ENCODE results near the gene GRK4. TPM values are rescaled to one million over a fixed set of nuclear protein-coding genes. Genes with fewer than 3 reads are reported as not detected.

GRK4 gene
- total RNA-seq, 1 donor from 2014 or later, result 10.5 TPM

DNA sequence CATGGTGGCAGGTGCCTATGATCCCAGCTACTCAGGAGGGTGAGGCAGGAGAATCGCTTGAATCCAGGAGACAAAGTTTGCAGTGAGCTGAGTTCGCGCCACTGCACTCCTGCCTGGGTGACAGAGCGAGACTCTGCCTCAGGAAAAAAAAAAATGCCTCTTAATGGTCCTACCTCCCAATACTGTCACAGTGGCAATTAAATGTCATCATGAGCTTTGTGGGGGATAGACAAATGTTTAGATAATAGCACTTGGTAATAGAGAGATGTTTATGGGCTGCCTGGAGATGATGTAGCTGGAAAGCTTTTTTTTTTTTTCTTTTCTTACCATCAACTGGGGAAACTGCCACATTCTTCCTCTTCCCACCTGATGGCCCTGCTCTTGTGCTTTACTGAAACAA is 33.0 kb downstream of the GRK4 start:
- H3K4me1 Mint-ChIP-seq (ENCODE audit: unreplicated experiment), result no peaks in the 10 kb centered on the region
- peaks cover 3% of the 10 kb centered on the region for H3K36me3 Mint-ChIP-seq (ENCODE audit: unreplicated experiment)
- H3K27ac Mint-ChIP-seq (ENCODE audit: unreplicated experiment), result no peak overlapping the region
- peaks cover 14% of the 10 kb centered on the region for H3K27me3 Mint-ChIP-seq (ENCODE audit: unreplicated experiment)
- TF ChIP-seq, protein P1, sequence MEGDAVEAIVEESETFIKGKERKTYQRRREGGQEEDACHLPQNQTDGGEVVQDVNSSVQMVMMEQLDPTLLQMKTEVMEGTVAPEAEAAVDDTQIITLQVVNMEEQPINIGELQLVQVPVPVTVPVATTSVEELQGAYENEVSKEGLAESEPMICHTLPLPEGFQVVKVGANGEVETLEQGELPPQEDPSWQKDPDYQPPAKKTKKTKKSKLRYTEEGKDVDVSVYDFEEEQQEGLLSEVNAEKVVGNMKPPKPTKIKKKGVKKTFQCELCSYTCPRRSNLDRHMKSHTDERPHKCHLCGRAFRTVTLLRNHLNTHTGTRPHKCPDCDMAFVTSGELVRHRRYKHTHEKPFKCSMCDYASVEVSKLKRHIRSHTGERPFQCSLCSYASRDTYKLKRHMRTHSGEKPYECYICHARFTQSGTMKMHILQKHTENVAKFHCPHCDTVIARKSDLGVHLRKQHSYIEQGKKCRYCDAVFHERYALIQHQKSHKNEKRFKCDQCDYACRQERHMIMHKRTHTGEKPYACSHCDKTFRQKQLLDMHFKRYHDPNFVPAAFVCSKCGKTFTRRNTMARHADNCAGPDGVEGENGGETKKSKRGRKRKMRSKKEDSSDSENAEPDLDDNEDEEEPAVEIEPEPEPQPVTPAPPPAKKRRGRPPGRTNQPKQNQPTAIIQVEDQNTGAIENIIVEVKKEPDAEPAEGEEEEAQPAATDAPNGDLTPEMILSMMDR (IDR thresholded peaks at IDR 0.05), result no peak
- H3K9me3 Mint-ChIP-seq (ENCODE audit: unreplicated experiment), result no peaks in the 10 kb centered on the region
- no peak overlapping the region for H3K4me3 Mint-ChIP-seq (ENCODE audit: unreplicated experiment)
- no peak for DNase-seq (ENCODE audit: extremely low spot score, unreplicated experiment)

DNA sequence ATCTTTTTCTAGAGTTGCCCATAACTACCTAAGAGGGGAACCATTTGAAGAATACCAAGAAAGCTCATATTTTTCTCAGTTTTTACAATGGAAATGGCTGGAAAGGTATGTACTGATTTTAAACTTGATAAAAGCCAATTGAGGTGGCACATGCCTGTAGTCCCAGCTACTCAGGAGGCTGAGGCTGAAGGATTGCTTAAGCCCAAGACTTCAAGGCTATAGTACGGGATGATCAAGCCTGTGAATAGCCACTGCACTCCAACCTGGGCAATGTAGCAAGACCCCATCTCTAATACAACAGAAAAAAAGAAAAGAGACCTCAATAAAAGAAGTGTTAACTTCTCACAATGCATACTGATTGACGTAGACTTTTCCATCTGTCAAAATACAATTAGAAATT is 44.4 kb downstream of the GRK4 start:
- Mint-ChIP-seq H3K27ac (ENCODE audit: unreplicated experiment) (no peak overlapping the region), H3K36me3 (ENCODE audit: unreplicated experiment) (no peaks in the 10 kb centered on the region), H3K27me3 (ENCODE audit: unreplicated experiment) (no peaks in the 10 kb centered on the region), H3K9me3 (ENCODE audit: unreplicated experiment) (no peaks in the 10 kb centered on the region), H3K4me3 (ENCODE audit: unreplicated experiment) (no peak overlapping the region), H3K4me1 (ENCODE audit: unreplicated experiment) (peaks cover 7% of the 10 kb centered on the region)
- DNase-seq (ENCODE audit: extremely low spot score, unreplicated experiment), result no peak
- TF ChIP-seq, protein P1 (IDR thresholded peaks at IDR 0.05), result no peak

DNA sequence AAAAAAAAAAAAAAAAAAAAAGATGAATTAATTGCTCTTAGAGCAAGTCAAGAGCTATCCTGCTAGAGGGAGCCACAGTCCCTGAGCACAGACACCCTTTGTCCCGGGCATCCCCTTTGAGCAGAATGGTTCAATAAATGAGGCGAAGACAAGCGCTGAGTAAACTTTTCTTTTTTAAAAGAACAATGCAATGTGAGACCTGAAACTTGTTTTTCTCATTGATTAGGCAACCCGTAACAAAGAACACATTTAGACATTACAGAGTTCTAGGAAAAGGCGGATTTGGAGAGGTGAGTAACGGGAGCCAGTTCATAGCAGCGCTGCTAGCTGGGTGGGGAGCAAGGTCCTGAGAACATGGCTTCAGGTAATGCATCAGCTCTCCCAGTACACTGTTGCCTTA is 46.1 kb downstream of the GRK4 start:
- Mint-ChIP-seq H3K4me3 (ENCODE audit: unreplicated experiment) (no peak overlapping the region), H3K9me3 (ENCODE audit: unreplicated experiment) (no peaks in the 10 kb centered on the region), H3K27ac (ENCODE audit: unreplicated experiment) (no peak overlapping the region), H3K27me3 (ENCODE audit: unreplicated experiment) (no peaks in the 10 kb centered on the region), H3K4me1 (ENCODE audit: unreplicated experiment) (peaks cover 7% of the 10 kb centered on the region), H3K36me3 (ENCODE audit: unreplicated experiment) (no peaks in the 10 kb centered on the region)
- DNase-seq (ENCODE audit: extremely low spot score, unreplicated experiment), result no peak
- TF ChIP-seq, protein P1 (IDR thresholded peaks at IDR 0.05), result no peak

DNA sequence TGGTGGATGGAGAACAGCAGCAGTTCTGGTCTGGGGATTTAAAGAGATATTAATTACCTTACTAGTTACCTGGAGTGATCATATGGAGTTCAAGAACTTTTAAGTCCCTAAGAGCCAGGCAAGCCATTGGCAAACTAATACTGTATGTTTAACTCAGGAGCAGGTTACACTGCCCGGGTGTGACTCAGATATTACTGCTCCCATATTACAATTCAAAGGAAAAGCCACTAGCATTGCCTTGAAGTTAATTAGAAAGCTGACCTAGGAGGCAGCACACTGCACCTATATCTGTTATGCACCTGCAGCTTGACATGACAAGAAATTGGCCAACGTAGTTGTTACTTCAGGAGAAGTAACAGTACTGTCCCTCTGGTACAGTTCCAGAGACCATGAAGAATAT is 47.2 kb downstream of the GRK4 start:
- H3K27me3 Mint-ChIP-seq (ENCODE audit: unreplicated experiment), result no peaks in the 10 kb centered on the region
- H3K4me3 Mint-ChIP-seq (ENCODE audit: unreplicated experiment), result no peak overlapping the region
- H3K27ac Mint-ChIP-seq (ENCODE audit: unreplicated experiment), result no peak overlapping the region

DNA sequence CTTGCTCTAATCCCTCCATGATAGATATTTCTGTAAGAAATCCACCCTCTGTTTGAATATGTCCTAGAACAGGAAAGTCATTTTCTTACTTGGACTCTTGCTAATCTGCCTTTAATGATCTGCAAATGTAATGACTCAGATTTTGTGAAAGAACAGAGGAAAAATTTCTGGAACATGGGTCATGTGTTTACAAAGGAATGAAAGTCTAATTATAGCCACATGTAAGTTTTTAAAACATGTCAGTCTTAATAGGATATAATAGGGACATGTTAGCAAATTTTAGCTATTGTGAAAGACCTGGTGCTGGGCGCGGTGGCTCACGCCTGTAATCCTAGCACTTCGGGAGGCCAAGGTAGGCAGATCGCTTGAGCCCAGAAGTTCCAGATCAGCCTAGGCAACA is 47.6 kb downstream of the GRK4 start:
- DNase-seq (ENCODE audit: extremely low spot score, unreplicated experiment), result no peak
- H3K4me3 Mint-ChIP-seq (ENCODE audit: unreplicated experiment), result no peak overlapping the region
- no peak overlapping the region for H3K27ac Mint-ChIP-seq (ENCODE audit: unreplicated experiment)
- H3K36me3 Mint-ChIP-seq (ENCODE audit: unreplicated experiment), result no peaks in the 10 kb centered on the region
- H3K4me1 Mint-ChIP-seq (ENCODE audit: unreplicated experiment), result peaks cover 7% of the 10 kb centered on the region
- TF ChIP-seq, protein P1 (IDR thresholded peaks at IDR 0.05), result no peak
- H3K27me3 Mint-ChIP-seq (ENCODE audit: unreplicated experiment), result no peaks in the 10 kb centered on the region
- no peaks in the 10 kb centered on the region for H3K9me3 Mint-ChIP-seq (ENCODE audit: unreplicated experiment)

More for the DNA sequence above, 47.2 kb downstream of the GRK4 start:
- Mint-ChIP-seq H3K9me3 (ENCODE audit: unreplicated experiment) (no peaks in the 10 kb centered on the region), H3K36me3 (ENCODE audit: unreplicated experiment) (no peaks in the 10 kb centered on the region), H3K4me1 (ENCODE audit: unreplicated experiment) (peaks cover 7% of the 10 kb centered on the region)
- DNase-seq (ENCODE audit: extremely low spot score, unreplicated experiment), result no peak
- TF ChIP-seq, protein P1 (IDR thresholded peaks at IDR 0.05), result no peak

All from osteocyte (in vitro differentiated cells).